NCI-H510A treated with DMSO at 0.1 percent for 48 hours (cell line): ENCODE results near the gene CETN2.
A peak's percentile ranks its signal among the peaks of the same experiment; 100 is the strongest.
"Not testable (repeated sequence)": the region's sequence is repeated elsewhere in the genome, so short reads cannot be mapped to it uniquely, and the experiment has no call there.

Experiments
- DNase-seq: peaks from one replicate; lab custom pipeline; 2025; lab: John Stamatoyannopoulos, UW

Gene CETN2

DNA sequence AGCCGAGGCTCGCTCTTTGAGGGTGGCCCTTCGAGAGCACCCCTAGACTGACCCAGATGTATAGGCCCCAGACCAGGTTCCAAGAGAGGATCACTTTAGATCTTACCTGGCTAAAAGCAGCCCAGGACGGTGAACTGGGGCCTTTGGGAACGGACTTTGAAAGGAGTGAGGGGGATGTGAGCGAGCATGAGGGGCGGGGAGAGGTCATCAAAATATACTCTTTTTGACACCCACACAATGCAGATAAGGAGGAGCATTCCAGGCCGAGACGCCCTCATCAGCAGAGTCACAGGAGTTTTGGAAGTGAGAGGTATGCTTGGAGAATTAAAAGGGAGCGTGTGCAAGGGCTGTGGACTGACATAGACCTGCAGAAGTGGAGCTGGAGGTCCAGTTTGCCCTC lies 834 bp upstream of the CETN2 start:
- no peak for DNase-seq

DNA sequence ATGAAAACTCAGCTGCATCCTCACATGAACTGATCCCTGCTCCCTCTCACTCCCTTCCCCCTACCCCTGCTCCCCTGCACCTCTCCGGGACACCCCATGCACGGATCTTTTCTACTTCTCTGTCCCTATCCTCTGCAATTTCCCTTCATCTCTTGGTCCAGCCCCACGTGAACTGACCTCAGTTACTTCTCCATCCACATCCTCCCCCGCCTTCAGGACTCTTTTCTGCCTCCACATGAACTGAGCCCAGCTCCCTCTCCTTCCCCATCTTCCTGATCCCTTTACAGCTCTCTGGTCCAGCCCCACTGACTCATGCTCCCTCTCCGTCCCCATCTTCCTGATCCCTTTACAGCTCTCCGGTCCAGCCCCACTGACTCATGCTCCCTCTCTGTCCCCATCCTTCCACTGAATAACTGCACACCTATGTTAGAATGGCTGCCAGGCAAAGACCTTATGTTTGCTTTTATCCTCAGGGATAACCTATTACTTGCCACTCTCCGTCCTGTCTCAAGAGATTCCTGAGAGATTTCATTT lies 5.6 kb downstream of the CETN2 start:
- no peak for DNase-seq

DNA sequence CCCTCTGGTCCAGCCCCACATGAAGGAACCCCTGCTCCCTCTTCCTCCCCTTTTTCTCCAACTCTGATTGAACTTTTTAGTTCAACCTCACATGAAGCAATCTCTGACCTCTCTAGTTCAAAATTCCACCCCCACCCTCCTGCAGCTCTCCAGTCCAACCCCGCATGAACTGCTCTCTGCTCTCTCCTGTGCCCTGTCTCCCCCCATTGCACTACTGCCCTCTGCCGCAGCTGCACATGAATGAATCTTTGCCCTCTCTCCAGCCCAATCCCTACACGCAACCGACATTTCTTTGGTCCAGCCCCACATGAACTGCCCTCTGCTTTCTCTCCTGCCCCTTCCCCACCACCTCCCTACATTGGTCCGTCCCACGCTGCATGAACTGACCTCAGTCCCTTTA lies 6.9 kb downstream of the CETN2 start:
- no peak for DNase-seq

DNA sequence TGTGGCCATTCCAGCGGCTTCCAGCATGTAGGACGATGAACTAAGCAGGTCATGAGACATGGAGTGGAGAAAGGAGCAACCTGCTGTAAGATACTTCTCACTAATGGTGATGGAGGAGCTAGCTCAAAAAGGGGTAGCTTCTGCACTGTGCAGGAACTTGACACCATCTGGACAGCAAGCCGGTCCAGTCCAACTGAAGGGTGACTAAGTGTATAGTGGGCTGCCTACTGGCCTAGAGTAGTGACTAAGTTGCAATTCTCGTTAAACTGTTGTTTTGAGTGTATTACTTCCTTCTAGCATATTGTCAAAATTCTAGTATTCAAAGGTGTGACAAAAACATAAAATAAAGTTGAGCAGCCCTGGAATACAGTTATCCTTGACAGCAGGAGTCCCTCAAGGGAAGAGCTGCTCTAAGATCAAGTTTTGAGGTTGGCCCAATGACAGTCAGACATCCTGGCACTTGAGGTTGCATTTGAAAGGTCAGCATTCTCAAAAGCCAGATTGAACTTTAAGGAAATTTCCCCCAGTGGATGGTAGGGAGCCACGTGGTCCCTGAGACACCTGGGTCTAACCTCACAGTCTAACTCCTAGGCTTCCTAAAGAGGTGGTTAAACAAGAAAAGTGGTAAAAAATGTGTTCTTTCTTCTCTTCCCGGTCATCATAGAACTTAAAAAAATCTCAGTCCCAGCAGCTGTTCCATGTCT lies 8.0 kb downstream of the CETN2 start:
- DNase-seq = no peak

DNA sequence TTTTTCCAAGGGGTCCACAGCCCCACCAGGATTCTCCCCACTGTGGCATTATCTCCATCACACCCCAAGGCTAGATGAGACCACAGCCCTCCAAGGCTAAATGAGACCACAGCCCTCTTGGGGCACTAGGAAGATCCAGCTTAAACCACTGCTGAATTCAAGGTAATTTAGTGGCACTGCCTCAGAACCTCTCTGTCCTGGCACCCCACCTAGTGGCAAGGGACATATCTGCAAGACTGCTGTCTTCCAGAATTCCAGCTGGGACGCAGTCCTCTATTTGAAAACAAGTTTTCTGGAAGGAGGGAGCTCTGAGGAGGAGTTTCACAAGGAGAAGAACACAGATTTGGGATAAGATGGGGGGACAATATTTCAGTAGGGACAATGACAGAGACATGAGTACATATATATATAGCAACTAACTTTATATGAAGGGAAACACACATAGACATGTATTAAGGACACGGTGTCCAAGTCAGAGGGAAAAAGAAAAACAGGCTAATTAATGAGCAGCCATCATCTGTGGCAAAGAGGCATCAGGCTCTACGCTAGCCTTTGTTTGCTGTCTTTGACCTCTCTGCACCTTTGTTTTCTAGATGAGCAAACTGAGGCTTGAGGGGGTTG lies 9.3 kb downstream of the CETN2 start:
- DNase-seq = no peak

DNA sequence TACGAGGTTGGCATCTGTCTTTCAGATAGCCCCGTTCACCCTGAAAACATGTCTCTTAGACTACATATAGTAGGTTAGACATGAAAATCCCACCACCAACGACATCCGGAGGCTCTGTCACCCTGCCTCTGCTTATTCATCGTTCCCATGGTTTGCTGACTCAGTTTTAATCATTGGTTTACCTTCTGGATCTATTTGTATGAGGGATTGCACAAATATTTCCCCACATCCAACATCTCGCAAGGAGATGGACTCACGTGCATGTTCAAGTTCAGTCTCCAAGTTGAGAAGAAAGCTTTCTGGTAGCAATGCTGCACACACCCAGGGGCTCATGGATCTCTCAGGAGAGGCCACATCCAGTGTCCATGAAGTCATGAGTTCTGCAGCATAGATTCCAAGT lies 10.8 kb downstream of the CETN2 start:
- DNase-seq = no peak

DNA sequence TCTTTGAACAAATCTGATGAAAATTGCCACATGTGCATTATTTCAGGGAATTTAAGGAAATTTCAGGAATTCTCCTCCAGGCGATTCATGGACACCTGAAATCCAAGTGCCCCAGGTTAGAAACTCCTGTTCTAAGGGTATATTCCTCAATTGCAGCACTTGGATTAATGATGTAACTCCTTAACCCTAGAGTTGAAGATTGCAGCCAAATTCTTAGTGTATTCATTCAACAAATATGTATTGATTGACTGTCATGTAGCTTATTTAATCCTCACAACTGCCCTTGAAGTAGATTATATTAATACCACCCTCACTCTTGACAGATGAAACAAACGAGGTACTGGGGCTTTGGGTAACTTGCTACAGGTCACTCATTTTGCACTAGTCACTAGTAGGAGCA lies 11.3 kb downstream of the CETN2 start:
- DNase-seq = no peak

DNA sequence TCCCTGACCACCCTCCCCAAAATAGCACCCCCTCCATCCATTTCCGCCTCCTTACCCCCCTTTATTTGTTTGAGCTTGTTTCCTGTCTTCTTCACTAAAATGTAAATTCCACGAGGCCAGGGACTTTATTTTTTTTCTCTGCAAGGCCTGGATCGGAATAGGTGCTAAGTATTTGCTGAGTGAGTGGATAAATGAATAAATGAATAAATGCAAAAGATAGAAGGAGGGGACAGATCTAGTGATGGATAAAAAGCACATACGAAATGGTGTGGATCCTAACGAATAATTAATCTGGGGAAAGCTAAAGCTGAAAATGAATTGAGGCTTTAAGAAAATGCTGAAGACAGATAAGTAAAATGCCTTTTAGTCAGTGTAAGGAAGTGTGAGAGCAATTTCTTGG lies 12.2 kb downstream of the CETN2 start:
- no peak for DNase-seq

DNA sequence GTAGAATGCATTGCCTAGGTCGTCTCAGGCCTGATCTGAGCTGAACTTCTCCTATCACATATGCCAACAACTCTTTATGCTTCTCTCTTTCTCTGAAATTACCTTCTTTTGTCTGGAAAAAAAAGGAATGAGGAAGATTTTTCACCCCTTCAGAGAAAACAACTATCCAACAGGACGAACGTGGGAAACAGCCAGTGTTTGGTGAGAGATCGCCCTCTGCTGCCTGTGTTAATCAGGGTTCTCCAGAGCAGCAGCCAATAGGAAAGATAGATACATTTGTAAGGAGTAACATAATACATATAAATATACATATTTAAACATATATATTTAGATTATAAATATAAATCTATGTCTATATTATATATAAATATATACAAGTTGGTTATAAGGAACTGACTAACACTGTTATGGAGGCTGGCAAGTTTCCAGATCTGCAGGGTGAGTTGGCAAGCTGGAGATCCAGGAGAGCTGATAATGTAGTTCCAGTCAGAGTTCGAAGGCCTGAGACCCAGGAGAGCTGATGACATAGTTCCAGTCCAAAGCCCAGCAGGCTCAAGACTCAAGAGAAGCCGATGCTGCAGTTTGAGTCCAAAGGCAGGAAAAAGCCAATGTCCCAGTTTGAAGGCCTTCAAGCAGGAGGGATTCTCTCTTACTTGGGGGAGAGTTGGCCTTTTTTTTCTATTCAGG lies 13.3 kb downstream of the CETN2 start:
- peak; percentile 7 for DNase-seq

DNA sequence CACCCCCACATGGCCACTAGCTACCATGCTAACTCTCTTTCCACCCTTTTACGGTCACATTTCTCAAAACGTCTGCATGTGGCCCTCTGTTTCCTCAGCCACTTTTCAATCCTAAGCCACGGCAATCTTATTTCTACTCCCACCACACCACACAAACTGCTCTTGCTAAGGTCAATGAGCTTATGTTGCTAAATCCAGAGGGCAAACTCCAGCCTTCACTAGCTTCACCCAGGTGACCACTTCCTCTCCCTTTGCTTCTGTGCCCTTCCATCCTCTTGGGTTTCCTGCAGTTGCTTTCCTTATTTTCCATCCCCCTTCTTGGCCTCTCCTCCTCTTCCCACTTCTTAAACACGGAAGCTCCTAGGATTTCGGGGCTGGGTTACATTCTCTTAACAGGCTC lies 16.5 kb downstream of the CETN2 start:
- DNase-seq = no peak

DNA sequence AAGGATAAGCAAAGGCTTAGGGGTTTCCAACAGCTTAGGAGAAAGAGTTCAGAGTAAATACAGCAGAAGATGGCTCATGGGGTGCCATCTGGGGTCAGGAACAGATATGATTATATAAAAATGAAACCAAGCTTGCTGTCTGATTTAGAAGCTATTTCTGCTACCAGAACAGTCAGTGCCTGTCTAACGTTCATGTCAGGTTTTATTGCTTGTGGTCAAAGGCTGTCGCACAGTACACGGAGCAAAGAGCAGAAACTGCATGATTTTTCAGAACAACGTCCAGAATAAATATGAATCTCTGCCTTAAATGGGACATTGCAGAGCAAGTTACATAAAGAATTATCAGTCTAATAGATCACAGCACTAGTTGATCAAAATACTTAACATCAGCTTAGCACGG lies 17.4 kb downstream of the CETN2 start:
- no peak for DNase-seq

DNA sequence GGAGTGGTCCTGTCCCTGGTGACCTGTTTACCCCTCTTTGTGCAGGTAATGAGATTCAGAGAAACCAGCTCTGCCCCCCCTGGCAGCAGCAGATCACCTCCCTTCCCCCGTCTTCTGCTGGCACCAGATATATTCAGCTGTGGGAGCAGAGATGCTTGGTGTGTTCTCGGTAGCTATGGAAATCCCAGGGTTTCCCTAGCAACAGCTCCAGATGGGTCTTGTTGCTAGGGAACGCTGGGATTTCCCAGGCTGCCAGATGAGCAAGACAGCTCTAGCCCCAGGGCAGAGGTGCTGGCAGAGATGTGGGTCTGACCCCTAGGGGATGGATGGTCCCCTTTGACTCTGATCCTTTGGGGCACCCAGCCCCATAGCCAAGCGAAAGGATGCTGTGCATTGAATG lies 20.2 kb downstream of the CETN2 start:
- no peak for DNase-seq

DNA sequence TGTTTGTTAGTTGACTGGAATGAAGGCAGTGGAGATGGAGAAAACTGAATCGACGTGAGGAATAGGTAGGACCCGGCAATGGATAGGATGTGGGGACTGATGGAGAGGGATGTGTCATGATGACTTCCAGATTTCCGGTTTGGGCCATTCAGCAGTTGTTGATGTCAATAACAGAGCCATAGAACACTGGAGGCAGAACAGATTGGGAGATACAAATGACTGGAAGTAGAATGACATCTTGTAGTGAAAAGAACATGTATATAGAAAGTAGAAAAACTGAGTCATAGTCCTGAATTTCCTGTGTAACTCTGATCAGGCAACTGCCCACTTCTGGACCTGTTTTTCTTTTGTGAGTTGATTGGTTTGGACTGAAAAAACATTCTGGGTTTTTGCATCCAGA lies 24.5 kb downstream of the CETN2 start:
- DNase-seq = no peak

DNA sequence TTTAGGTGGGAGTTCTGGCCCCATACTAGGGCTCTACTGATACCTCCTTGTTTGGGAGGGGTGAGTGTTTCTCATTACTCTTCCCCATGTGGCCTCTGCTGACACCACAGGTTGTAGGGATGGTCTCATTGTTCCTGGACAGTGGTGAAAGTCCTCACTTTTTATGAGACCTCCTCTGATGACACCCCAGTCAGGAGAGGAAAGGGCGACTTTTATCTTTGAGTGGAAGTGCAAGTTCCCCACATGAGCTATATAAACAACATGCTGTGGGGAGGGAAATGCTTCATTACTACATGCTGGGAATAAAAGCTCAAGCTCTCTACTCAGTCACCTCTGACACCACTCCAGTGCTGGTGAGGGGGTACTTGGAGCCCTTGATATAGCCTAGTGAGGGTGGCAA lies 31.6 kb downstream of the CETN2 start:
- DNase-seq = no peak

DNA sequence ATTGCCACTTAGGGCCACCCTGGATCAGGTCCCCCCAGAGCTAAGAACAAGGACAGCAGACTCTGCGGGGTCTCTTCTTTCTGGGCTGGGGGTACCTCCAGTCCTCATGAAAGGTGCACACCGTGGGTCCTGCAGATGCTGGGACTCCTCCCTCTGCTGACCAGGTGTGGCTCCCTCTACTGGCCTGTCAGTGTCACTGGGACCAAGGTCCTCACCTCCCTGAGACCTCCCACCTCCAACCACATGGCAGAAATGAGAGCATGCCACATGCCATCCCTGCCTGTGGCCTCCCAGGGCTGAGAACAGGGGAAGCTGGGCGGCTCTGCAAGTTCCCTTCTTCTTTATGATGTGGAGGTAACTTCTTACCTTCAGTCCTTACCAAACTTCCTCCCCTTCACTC lies 43.5 kb downstream of the CETN2 start:
- not testable (repeated sequence) for DNase-seq
